ENCODE measurements around the gene NEUROG1. TPM values are rescaled to one million over a fixed set of nuclear protein-coding genes. Genes with fewer than 3 reads are reported as not detected.
"Not testable (repeated sequence)": the region's sequence is repeated elsewhere in the genome, so short reads cannot be mapped to it uniquely, and the experiment has no call there.

The NEUROG1 gene
- total RNA-seq, 1 donor from 2014 or later = not detected

DNA sequence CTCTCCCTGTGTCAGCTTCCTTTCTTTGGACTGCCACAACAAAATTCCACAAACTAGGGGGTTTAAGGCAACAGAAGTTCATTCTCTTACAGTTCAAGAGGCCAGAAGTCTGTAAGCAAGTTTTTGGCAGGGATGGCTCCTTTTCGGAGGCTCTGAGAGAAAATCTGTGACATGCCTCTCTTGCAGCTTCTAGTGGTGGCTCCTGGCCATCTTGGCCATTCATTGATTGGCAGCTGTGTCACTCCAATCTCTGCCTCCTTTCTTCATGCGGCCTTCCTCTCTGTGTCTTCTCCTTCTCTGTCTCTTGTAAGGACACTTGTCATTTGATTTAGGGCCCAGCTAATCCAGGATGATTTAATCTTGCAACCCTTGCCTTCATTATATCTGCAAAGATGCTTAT, 2.0 kb upstream of the NEUROG1 start:
- DNase-seq (ENCODE audit: low read depth in 2 of 2) = no peak

DNA sequence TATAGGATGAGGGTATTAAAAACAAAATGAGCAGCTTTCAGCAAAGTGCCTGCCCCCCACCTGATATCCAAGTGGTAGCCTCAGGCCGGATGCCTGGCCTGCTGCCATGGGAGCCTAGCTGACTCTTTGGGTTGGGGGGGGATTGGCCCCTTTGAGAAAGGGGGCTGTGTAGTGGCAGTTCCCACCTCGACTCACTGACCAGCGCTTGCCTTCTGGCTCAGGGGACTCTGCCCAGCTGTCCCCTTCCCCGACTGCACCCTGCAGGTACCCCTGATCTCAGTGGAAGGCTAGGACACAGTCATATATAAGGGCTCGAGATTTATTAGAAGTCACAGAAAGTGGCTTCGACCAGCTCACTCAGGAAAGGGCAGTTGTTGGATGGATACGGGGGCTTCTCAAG, 1.5 kb upstream of the NEUROG1 start:
- no peak for DNase-seq (ENCODE audit: low read depth in 2 of 2)

DNA sequence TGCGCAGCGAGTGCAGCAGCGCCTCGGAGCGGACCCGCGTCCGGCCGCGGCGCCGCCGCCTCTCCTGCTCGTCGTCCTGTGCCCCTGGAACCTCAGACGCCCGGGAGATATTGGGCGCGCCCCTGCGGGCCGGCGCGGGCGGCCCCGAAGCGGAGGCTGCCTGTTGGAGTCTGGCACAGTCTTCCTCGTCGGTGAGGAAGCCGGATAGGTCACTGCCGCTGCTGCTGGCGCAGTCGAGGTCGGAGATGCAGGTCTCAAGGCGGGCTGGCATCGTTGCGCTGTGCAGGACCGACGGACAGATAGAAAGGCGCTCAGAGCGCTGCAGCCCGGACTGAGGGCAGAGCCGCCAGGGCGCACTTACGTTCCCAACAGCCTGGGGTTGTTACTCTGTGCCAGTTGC, 344 bp downstream of the NEUROG1 start:
- DNase-seq (ENCODE audit: low read depth in 2 of 2) = no peak

DNA sequence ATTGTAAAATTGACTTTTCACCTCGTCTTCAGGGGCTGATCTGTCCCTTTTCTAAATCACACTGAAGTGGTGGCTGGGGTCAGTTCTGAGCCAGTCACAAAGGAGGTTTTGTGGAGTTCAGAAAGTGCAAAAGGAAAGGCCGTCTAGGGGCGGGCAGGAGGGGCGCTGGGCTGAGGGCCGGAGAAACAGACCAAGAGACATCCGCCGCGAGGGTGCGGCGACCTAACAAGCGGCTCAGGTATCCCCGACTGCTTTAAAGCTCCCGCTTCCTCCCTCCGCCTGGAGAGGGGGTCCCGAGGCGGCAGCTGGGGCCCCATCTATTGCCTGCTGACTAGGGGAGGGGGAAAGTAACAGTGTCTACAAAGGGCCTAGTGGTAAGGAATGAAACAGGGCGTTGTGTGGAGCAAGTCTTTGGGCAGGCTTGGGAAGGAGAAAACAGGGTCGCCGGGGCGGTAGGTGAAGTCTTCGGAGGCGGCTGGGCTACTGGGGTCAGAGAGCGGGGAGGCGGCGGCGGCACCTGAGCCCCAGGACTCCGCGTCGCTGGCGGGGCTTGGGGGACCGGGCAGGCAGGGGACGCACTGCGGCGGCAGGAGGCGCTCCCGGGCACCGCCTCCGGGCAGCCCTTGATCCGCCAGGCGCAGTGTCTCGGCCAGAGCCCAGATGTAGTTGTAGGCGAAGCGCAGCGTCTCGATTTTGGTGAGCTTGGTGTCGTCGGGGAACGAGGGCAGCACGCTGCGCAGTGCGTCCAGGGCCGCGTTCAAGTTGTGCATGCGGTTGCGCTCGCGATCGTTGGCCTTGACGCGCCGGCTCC, 950 bp downstream of the NEUROG1 start:
- DNase-seq (ENCODE audit: low read depth in 2 of 2) = no peak

DNA sequence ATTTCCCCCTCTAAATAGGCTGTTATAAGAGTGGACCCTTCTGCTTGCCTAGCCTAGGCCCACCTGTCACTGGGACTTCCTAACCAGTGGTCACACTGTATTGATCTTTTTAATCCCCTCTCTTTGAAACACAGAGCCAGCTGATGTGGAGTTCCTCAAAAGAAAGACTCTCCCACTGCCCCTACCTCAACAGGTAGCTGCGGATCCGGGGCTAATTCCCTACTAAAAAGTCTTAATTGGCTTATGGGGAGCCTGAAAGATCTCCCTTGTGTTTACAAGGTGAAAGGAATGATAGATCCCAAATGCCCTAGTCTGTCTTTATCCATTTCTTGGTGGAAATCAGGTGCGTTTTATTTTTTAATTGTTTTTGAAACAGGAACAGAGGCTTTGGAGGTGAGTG, 2.0 kb downstream of the NEUROG1 start:
- no peak for DNase-seq (ENCODE audit: low read depth in 2 of 2)

DNA sequence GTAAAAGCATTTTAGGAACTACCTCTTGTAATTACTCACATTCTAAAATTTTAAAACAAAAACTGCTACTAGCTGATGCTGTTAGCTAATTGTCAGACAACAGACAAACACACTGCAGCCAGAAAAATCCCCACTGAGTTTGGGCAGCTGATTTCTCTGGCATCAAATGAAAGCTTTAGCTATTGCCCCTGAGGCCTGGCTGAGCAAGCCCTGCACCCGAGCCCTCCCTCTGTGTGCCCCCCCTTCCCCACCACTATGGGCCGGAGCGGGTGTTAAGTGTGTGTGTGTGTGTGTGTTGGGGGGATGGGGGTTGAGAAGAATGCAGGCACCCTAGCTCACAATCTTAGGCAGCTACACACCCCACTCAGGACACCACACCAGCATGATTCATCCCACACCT, 2.4 kb downstream of the NEUROG1 start:
- DNase-seq (ENCODE audit: low read depth in 2 of 2) = no peak

DNA sequence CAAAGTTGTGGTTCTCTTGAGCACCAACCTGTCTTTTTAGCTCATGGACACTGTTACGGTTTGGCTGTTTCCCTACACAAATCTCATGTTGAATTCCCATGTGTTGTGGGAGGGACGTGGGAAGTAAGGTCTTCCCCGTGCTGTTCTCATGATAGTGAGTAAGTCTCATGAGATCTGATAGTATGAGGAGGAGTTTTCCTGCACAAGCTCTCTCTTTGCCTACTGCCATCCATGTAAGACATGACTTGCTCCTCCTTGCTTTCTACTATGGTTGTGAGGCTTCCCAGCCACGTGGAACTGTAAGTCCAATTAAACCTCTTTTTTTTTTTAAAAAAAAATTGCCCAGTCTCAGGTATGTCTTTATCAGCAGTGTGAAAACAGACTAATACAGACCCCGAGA, 6.2 kb downstream of the NEUROG1 start:
- DNase-seq (ENCODE audit: low read depth in 2 of 2) = not testable (repeated sequence)

DNA sequence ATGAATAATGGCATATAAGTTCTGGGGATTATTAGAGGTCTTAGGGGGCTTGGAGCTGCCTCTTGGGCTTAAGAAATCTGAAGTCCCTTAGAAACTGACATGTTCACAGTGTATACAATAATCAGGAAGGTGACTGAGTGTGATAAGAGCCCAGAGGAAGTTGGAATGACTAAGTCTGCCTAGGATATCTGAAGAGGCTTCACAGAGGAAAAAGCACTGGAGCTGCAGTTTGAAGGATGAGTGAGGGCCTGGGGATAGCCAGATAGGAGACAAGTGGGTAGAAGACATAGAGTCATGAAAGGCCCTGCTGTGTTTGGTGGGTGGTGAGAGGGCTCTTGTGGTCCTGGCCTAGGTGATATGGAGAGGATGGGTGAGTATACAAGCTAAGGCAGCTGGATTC, 8.8 kb downstream of the NEUROG1 start:
- DNase-seq (ENCODE audit: low read depth in 2 of 2) = no peak

DNA sequence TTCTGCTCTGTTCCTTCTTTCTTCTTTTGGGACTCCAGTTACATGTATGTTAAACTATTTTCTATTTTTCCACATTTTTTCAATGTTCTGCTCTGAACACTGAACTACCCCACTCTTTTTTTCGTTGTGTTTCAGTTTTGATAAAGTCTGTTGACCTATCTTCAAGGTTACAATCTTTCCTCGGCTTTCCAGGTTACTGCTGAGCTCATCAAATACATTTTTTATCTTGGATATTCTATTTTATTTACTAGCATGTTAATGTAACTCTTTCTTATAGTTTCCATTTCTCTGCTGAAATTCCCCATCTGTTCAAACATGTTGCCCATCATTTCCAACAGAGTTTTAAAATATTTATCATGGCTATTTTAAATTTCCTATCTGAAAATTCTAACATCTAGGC, 13.8 kb downstream of the NEUROG1 start:
- DNase-seq (ENCODE audit: low read depth in 2 of 2) = no peak

DNA sequence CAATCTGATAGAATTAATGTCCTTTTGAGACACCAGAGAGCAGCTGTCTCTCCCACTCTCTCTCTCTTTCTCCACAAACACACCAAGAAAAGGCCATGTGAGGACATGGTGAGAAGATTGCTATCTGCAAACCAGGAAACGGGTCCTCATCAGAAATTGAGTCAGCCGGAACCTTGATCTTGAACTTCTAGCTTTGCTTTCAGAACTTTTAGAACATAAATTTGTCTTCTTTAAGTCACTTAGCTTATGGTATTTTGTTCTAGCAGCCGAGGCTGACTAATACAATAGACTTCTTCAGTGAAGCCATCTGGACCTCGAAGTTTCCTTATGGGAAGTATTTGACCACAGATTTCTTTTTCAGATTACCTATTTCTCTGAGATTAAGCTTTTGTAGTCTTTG, 18.1 kb downstream of the NEUROG1 start:
- DNase-seq (ENCODE audit: low read depth in 2 of 2) = no peak

DNA sequence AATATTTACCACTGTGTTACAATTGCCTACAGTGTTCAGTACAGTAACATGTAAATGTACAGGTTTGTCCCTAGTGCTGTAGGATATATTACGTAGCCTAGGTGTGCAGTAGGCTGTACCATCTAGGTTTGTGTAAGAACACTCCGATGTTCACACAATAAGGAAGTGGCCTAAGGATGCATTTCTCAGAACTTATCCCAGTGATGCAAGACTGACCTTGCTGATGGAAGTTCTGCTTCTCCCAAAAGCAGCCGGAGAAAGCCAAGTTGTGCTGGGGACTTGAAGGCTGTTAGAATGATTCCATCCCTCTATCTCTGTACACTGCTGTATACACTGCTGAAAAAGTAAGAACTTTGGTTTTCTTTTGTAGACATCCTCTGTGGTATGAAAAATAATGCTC, 21.6 kb downstream of the NEUROG1 start:
- no peak for DNase-seq (ENCODE audit: low read depth in 2 of 2)

DNA sequence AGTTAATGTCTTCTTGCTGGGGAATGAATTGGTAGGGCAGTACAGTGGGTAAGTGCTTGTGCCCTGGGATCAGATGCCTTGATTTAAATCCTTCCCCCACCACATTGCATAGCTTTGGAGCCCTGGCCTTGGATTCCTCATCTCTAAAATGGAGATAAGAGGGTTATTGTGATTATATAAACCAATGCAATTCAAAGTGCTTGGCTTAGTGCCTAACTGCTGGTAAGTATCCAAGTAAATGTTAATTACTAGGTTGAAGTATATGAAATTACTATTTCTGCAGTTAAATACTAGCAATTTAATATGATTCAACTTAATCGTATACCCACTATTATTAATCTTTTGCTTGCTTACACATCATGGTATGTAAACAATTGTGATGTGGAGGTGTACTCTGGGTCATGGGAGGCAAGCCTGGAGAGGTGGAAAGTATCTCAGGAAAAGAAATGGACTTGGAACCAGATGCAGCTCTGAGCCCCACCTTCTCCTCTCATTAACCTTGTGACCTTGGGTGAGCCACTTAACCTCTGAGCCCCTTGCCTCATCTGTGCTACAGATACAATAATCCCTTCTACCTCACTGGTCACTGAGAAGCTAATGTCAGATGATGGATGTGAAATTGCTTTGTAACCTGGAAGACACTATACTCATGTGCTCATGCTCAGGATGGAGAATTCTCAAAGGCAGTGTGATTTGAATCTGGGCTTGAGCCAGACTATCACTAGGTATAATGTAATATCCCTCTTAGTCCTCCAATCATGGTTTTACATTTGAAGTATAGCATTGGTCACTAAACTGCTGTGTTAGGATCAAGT, 23.8 kb downstream of the NEUROG1 start:
- no peak for DNase-seq (ENCODE audit: low read depth in 2 of 2)

DNA sequence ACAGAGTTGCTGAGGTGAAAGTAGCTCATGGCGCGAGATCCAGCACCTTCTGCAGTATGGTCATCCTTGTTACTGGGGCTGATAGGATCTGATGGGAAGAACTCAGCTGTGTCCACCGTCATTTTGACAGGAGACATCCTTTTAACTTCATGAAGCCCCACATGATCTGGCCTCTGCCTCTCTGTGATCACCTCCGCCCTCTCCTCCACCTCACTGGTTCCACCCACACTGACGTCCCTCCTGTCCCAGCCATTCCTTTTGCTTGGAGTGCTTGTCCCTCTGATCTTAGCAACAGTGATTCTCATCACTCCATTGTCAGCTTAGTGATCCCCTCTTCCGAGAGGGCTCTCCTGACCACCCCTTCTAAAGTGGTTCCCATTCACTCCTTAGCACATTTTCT, 25.8 kb downstream of the NEUROG1 start:
- DNase-seq (ENCODE audit: low read depth in 2 of 2) = no peak

DNA sequence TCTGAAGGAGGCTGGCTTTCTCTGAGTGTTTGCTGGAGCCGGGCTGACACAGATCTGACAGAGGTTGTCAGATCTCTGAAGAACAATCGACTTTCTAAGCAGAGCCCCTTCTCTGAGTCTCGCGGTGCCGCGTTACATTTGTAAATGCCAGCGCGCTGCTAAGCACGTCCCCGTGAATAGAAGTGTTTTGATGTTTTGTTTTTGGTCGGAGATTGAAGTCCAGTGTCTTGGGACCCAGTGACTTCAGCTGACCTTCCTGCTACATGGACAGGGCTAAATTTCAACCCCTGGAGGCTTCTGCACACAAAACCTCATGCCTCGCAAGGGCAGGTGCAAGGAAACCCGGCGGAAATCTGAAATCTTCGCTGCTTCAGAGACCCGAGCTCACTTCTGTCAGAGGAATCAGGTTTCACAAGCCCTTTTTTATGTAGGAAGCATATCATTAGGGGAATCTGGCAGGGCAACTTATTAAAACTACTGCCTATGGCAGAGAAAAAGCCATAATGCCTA, 27.2 kb downstream of the NEUROG1 start:
- no peak for DNase-seq (ENCODE audit: low read depth in 2 of 2)

DNA sequence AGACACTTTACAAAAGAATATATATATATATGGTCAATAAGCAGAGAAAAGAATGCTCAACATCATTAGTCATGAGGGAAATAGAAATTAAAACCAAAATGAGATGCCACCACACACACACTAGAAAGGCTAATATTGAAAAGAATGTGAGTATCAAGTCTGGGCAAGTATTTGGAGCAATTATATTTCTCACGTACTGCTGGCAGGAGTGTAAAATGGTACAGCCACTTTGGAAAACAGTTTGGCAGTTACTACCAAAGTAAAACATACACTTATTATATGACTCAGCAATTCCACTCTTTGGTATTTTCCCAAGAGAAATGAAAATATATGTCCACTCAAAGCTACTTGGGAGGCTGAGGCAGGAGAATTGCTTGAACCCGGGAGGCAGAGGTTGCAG, 29.8 kb downstream of the NEUROG1 start:
- DNase-seq (ENCODE audit: low read depth in 2 of 2) = no peak

DNA sequence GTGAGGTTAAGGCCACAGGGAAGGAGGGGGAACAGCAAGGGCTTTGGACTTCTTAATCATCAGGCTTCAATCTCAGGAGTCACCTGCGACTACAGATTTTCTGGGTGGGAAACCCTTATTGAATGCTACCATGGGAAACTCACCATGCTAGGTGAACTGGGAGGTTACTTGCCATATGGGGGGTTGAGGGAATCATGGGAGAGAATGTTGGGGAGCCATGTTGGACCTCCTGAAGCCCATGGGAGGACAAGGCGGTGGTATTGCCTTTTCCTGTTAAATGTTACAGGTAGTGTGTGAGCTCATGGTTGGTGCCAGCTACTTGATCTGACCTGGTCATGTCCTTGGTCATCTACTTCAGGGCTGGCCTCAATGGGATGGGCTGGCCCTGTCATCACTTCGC, 31.4 kb downstream of the NEUROG1 start:
- no peak for DNase-seq (ENCODE audit: low read depth in 2 of 2)

DNA sequence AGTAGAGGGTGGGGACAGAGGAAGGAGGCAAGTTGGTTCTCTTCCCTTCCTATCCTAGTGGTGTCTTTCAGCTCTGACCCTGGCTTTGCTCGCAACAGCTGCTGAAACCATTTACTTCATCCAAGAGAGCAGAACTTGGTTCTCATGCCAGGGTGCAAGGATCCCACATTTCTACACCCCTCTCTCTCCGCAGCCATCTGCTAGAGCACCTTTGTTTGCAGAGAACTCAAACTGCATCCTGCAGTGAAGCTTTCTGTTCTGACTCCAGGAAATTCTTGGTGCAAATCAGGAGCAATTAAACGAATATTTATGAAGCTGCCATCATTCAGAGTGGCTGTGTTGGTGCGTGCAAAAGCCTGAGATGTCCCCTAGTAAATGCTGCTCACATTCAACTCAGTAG, 31.9 kb downstream of the NEUROG1 start:
- no peak for DNase-seq (ENCODE audit: low read depth in 2 of 2)

DNA sequence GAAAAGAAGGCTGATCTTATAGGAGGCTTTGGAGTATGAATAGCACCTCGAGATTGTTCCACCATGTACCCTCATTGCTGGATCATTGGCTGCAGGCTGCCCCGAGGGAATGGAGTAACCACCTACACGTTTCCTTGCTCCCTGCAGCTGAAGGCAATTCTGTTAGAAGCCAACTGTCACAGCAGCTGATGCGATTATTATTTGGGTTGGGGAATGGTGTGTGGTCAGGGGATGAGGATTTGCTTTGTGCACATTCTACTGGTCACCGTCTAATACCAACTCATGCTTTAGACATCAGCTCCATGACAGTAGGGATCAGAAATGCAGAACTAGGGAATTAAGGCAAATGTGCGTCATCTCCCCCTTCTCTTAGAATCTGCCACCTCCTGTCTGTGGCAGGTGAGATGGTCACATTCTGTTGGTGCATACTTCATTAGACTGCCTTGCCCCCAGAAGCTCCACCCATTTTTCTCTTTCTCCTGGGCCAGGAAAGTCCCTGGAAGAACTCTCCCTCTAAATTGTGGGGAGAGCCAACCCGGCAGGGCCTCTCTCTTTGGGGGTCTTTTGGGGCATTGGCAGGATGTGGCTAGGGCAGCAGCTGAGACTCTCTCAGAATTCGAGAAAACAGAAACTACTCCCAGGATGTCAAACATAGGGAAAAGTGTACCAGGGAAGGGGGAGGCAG, 32.8 kb downstream of the NEUROG1 start:
- DNase-seq (ENCODE audit: low read depth in 2 of 2) = no peak

DNA sequence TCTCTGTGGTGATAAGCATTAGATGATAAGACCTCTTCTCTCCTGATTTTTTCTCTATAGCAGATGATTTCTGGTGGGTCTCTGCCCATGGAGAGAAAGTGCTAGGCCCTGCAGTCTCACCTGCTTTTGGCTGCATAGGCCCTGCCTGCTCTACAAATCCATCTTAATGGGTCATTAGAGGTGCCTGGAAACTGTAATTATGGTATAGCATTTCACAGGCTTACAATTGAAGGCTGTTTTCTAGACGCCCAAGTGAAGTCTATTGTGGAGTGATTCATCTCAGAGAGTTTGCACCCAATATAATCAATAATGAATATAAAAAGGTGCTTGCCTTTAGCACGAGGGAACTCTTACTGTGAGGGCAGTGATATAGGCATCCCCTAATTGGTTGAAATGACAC, 33.8 kb downstream of the NEUROG1 start:
- no peak for DNase-seq (ENCODE audit: low read depth in 2 of 2)

DNA sequence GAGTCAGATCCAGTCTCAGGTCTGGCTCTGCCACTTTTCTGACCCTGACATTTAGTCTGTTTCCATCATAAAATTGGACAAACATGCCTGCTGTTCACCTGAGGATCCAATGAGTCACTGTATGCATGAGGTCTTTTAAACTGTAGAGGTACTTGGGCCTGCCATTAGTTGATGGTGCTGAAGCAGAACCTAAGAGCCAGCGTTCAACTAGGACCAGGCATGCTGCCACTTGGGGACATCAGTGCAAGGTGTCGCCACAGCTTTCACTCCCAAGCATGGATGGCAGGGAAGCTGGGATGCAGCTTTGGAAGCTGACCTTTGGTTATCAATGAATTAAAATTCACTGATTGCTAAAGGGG, 37.1 kb downstream of the NEUROG1 start:
- no peak for DNase-seq (ENCODE audit: low read depth in 2 of 2)

DNA sequence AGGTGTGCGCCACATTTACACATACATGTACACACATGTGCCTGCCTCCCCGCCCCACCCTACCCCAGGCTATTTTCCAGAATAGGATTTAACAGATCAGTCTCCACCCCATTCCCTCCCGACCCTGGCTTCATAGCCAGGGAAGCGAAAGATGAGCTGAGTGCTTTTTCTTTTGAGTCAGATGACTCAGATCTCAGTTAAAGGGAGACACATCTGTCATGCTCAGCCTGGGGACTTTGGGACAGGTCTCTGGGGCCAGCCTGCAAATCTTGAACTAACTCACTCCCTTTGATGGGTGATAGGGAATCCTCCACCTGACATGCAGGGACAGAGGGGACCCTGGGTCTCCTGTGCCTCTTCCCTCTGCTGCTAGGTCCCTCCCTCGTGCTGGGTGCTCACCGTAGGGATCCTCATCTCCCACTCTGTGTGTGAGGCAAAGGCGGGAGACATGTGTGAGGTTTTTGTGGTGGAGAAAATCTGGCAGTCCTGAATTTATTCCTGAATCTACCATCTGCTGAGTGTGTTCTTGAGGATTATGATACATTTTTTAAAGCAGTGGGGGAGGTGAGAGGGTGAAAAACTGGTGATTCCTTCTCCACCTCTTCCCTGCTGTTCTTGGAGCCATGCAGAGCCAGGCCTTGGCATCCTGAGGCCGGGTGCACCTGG, 37.7 kb downstream of the NEUROG1 start:
- no peak for DNase-seq (ENCODE audit: low read depth in 2 of 2)

DNA sequence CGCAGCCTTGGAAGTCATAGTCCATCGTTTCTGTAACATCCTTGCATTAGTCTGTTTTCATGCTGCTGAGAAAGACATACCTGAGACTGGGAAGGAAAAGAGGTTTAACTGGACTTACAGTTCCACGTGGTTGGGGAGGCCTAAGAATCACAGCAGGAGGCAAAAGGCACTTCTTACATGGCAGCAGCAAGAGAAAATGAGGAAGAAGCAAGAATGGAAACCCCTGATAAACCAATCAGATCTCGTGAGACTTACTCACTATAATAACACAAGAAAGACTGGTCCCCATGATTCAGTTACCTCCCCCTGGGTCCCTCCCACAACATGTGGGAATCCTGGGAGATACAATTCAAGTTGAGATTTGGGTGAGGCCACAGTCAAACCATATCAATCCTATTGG, 40.2 kb downstream of the NEUROG1 start:
- not testable (repeated sequence) for DNase-seq (ENCODE audit: low read depth in 2 of 2)

All from lung microvascular endothelial cell (primary cell).